ENCODE results near the gene SOX5. TPM values are rescaled to one million over a fixed set of nuclear protein-coding genes. Genes with fewer than 3 reads are reported as not detected.

SOX5 gene
- total and polyA plus RNA-seq, 9 of the 15 experiments (the other 6 are each of a cell fraction or from before 2014, with no cell fraction given) = 8.3 to 16.5 (median 11.9) TPM

DNA sequence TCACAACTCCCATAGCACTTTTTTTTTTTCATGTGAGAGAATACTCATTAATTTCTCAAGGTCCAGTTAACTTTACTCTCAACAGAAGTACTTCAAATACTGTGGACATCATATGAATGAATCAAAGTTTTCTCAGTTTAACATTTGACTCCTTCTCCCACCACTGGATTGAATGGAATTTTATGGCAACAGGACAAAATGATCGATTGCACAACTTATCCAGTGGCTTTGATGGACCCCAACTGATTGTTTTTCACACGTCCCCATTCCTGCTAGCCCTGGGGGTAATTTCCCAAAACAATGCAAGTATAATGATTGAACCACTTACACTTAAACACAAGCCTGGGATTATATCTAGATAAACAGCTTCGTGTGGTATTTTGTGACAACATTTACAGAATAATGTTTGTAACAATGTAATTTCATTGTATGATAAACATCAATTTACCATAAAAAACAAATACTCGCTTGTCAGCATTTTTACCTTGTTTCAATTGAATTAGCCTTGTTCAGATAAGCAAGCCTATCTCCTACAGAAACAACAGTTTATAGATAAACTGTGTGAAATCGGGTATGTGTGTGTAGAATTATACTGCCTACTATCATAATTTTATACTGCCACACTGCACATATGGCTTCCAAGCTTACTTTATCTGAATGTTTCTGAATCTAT, 60.9 kb downstream of the SOX5 start (continued):
- TF ChIP-seq PYGO2 (tag; IDR thresholded peaks at IDR 0.05) = no peak
- no peak for TF ChIP-seq SUPT5H (IDR thresholded peaks at IDR 0.05)
- TF ChIP-seq MAFK (IDR thresholded peaks at IDR 0.05; ENCODE audit: low read length) = peak; percentile 75; the same call in 1 of the 2 replicates
- no peak for TF ChIP-seq DMBX1 (CRISPR knock-in tag; IDR thresholded peaks at IDR 0.05; ENCODE audit: borderline replicate concordance)
- TF ChIP-seq RBFOX2 (IDR thresholded peaks at IDR 0.05; ENCODE audit: low read depth, low read length) = no peak
- peak; percentile 79 for TF ChIP-seq MAFF (IDR thresholded peaks at IDR 0.05; ENCODE audit: low read length)
- TF ChIP-seq, protein P1, sequence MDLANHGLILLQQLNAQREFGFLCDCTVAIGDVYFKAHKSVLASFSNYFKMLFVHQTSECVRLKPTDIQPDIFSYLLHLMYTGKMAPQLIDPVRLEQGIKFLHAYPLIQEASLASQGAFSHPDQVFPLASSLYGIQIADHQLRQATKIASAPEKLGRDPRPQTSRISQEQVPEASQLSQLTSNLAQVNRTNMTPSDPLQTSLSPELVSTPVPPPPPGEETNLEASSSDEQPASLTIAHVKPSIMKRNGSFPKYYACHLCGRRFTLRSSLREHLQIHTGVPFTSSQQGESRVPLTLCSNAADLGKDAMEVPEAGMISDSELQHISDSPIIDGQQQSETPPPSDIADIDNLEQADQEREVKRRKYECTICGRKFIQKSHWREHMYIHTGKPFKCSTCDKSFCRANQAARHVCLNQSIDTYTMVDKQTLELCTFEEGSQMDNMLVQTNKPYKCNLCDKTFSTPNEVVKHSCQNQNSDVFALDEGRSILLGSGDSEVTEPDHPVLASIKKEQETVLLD (IDR thresholded peaks at IDR 0.05) = no peak
- TF ChIP-seq, protein P2, sequence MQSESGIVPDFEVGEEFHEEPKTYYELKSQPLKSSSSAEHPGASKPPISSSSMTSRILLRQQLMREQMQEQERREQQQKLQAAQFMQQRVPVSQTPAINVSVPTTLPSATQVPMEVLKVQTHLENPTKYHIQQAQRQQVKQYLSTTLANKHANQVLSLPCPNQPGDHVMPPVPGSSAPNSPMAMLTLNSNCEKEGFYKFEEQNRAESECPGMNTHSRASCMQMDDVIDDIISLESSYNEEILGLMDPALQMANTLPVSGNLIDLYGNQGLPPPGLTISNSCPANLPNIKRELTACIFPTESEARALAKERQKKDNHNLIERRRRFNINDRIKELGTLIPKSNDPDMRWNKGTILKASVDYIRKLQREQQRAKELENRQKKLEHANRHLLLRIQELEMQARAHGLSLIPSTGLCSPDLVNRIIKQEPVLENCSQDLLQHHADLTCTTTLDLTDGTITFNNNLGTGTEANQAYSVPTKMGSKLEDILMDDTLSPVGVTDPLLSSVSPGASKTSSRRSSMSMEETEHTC (IDR thresholded peaks at IDR 0.05) = no peak
- peak; percentile 85 for TF ChIP-seq CEBPB (tag; IDR thresholded peaks at IDR 0.05)
- peak; percentile 90 for TF ChIP-seq C11orf30 (IDR thresholded peaks at IDR 0.05; ENCODE audit: low read depth)
- TF ChIP-seq, protein P3, sequence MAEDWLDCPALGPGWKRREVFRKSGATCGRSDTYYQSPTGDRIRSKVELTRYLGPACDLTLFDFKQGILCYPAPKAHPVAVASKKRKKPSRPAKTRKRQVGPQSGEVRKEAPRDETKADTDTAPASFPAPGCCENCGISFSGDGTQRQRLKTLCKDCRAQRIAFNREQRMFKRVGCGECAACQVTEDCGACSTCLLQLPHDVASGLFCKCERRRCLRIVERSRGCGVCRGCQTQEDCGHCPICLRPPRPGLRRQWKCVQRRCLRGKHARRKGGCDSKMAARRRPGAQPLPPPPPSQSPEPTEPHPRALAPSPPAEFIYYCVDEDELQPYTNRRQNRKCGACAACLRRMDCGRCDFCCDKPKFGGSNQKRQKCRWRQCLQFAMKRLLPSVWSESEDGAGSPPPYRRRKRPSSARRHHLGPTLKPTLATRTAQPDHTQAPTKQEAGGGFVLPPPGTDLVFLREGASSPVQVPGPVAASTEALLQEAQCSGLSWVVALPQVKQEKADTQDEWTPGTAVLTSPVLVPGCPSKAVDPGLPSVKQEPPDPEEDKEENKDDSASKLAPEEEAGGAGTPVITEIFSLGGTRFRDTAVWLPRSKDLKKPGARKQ (CRISPR knock-in tag; IDR thresholded peaks at IDR 0.05) = no peak
- no peak for TF ChIP-seq ZNF274 (IDR thresholded peaks at IDR 0.05; ENCODE audit: borderline replicate concordance, low read depth, low read length)
- TF ChIP-seq ERF (CRISPR knock-in tag; IDR thresholded peaks at IDR 0.05) = no peak
- no peak for TF ChIP-seq HDAC1 (IDR thresholded peaks at IDR 0.05)
- TF ChIP-seq RBM34 (IDR thresholded peaks at IDR 0.05; ENCODE audit: borderline replicate concordance, insufficient read depth, low read length) = no peak
- TF ChIP-seq SMARCC2 (IDR thresholded peaks at IDR 0.05; ENCODE audit: low read depth) = no peak
- TF ChIP-seq CEBPG (CRISPR knock-in tag; IDR thresholded peaks at IDR 0.05) = no peak
- TF ChIP-seq CEBPG (tag; conservative IDR thresholded peaks at IDR 0.05 in 1 of 2, IDR thresholded peaks at IDR 0.05 in 1 of 2) = peak; percentile 45 to 47; a peak in 3 of 4 replicates
- TF ChIP-seq POLR2B (IDR thresholded peaks at IDR 0.05; ENCODE audit: low read depth, partially characterized antibody) = no peak
- no peak for TF ChIP-seq ZFP30 (CRISPR knock-in tag; IDR thresholded peaks at IDR 0.05; ENCODE audit: borderline replicate concordance)
- TF ChIP-seq MAFG (tag; conservative IDR thresholded peaks at IDR 0.05) = peak; percentile 73
- no peak for TF ChIP-seq TEAD2 (tag; IDR thresholded peaks at IDR 0.05)
- TF ChIP-seq ZZZ3 (IDR thresholded peaks at IDR 0.05) = no peak
- TF ChIP-seq, protein P4, sequence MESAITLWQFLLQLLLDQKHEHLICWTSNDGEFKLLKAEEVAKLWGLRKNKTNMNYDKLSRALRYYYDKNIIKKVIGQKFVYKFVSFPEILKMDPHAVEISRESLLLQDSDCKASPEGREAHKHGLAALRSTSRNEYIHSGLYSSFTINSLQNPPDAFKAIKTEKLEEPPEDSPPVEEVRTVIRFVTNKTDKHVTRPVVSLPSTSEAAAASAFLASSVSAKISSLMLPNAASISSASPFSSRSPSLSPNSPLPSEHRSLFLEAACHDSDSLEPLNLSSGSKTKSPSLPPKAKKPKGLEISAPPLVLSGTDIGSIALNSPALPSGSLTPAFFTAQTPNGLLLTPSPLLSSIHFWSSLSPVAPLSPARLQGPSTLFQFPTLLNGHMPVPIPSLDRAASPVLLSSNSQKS (CRISPR knock-in tag; IDR thresholded peaks at IDR 0.05) = no peak
- no peak for TF ChIP-seq ZNF224 (CRISPR knock-in tag; IDR thresholded peaks at IDR 0.05)
- no peak for TF ChIP-seq CXXC5 (CRISPR knock-in tag; IDR thresholded peaks at IDR 0.05)
